ENCODE measurements around the gene DOCK3.

- TF ChIP-seq ATF3 (IDR thresholded peaks at IDR 0.05) (no peak), CTCF (IDR thresholded peaks at IDR 0.05; ENCODE audit: low read depth, low read length, missing input control) (no peak), REST (IDR thresholded peaks at IDR 0.05) (no peak), YY1 (IDR thresholded peaks at IDR 0.05) (no peak), MAX (IDR thresholded peaks at IDR 0.05) (no peak), ZBTB33 (IDR thresholded peaks at IDR 0.05) (no peak)
These were observed 719.8 kb downstream of the DOCK3 start for GRCh38 chr3:51394541-51394940.

All from liver (tissue), 3 donors.